Activated CD8-positive, alpha-beta memory T cell treated with anti-CD3 and anti-CD28 coated beads, Interleukin-2, amount 50 U/mL, for 24 hours (primary cell): ENCODE data around the gene YKT6.

Experiments used
- DNase-seq: peaks from one replicate; pipeline ENCODE4 v3.0.0-alpha.2; 2020; ENCODE audit errors: extremely low read depth

The YKT6 gene

GRCh38 chr7:44232901-44233715 is 32.3 kb downstream of the YKT6 start:
- DNase-seq = no peak

GRCh38 chr7:44235066-44235465 is 34.3 kb downstream of the YKT6 start:
- DNase-seq = no peak

- no peak for DNase-seq
These were observed 35.0 kb downstream of the YKT6 start for GRCh38 chr7:44235582-44236332.

- DNase-seq = no peak
These were observed 35.6 kb downstream of the YKT6 start for GRCh38 chr7:44236333-44236728.

- DNase-seq = no peak
These were observed 36.9 kb downstream of the YKT6 start for GRCh38 chr7:44237696-44238095.

- no peak for DNase-seq
These were observed 37.4 kb downstream of the YKT6 start for GRCh38 chr7:44238116-44238695.

- no peak for DNase-seq
These were observed 38.6 kb downstream of the YKT6 start for GRCh38 chr7:44239361-44239760.

GRCh38 chr7:44240376-44240775 is 39.6 kb downstream of the YKT6 start:
- DNase-seq = no peak

GRCh38 chr7:44240983-44241510 is 40.3 kb downstream of the YKT6 start:
- DNase-seq = peak; percentile 19

GRCh38 chr7:44242091-44242490 is 41.3 kb downstream of the YKT6 start:
- no peak for DNase-seq

GRCh38 chr7:44244282-44244681 is 43.5 kb downstream of the YKT6 start:
- DNase-seq = no peak

GRCh38 chr7:44246396-44247113 is 45.8 kb downstream of the YKT6 start:
- no peak for DNase-seq

- DNase-seq = no peak
These were observed 47.3 kb downstream of the YKT6 start for GRCh38 chr7:44247868-44248651.

GRCh38 chr7:44249639-44250234 is 49.0 kb downstream of the YKT6 start:
- DNase-seq = no peak

- no peak for DNase-seq
These were observed 50.5 kb downstream of the YKT6 start for GRCh38 chr7:44251269-44251668.

GRCh38 chr7:44251881-44252280 is 51.1 kb downstream of the YKT6 start:
- DNase-seq = no peak

- no peak for DNase-seq
These were observed 55.7 kb downstream of the YKT6 start for GRCh38 chr7:44256459-44256858.

GRCh38 chr7:44257213-44257612 is 56.4 kb downstream of the YKT6 start:
- DNase-seq = no peak

GRCh38 chr7:44257618-44258422 is 57.0 kb downstream of the YKT6 start:
- DNase-seq = peak; percentile 66

- DNase-seq = no peak
These were observed 57.6 kb downstream of the YKT6 start for GRCh38 chr7:44258423-44258760.
